ENCODE measurements around the gene COX5B. TPM values are rescaled to one million over a fixed set of nuclear protein-coding genes. Genes with fewer than 3 reads are reported as not detected.
A peak's percentile ranks its signal among the peaks of the same experiment; 100 is the strongest.

COX5B gene
- total and polyA plus RNA-seq, 9 of the 15 experiments (the other 6 are each of a cell fraction or from before 2014, with no cell fraction given): 154 to 1,424 (median 487) TPM

- TF ChIP-seq HDAC3 (IDR thresholded peaks at IDR 0.05; ENCODE audit: borderline replicate concordance, partially characterized antibody) (no peak), ZNF75A (CRISPR knock-in tag; IDR thresholded peaks at IDR 0.05) (no peak), NRF1 (conservative IDR thresholded peaks at IDR 0.05 in 1 of 2, IDR thresholded peaks at IDR 0.05 in 1 of 2) (peak in 1 of 2 experiments; percentile 26; a peak in 1 of 4 replicates), ZNF561 (CRISPR knock-in tag; conservative IDR thresholded peaks at IDR 0.05) (no peak), C11orf30 (IDR thresholded peaks at IDR 0.05; ENCODE audit: low read depth) (no peak), ZFP30 (CRISPR knock-in tag; IDR thresholded peaks at IDR 0.05; ENCODE audit: borderline replicate concordance) (no peak), ZNF778 (CRISPR knock-in tag; IDR thresholded peaks at IDR 0.05) (no peak), MIER1 (IDR thresholded peaks at IDR 0.05; ENCODE audit: low read depth) (no peak), USF1 (CRISPR knock-in tag; IDR thresholded peaks at IDR 0.05) (peak; percentile 31; the same call in 1 of the 2 replicates), HNRNPL (IDR thresholded peaks at IDR 0.05; ENCODE audit: low read depth, low read length) (no peak), TCF7 (IDR thresholded peaks at IDR 0.05; ENCODE audit: borderline replicate concordance) (no peak), ZNF324 (CRISPR knock-in tag; IDR thresholded peaks at IDR 0.05) (no peak), ZFX (CRISPR knock-in tag; IDR thresholded peaks at IDR 0.05) (no peak), ZNF639 (CRISPR knock-in tag; conservative IDR thresholded peaks at IDR 0.05 in 1 of 2, IDR thresholded peaks at IDR 0.05 in 1 of 2) (no peak), SIN3B (IDR thresholded peaks at IDR 0.05; ENCODE audit: low read depth) (no peak), HEY1 (CRISPR knock-in tag; IDR thresholded peaks at IDR 0.05; ENCODE audit: borderline replicate concordance) (no peak), ATF6 (CRISPR knock-in tag; IDR thresholded peaks at IDR 0.05) (0 out of 2 replicates have a peak, but pooled peaks have one; percentile 48), NR4A1 (CRISPR knock-in tag; IDR thresholded peaks at IDR 0.05) (no peak), NR4A1 (tag; IDR thresholded peaks at IDR 0.05) (no peak), ZKSCAN1 (IDR thresholded peaks at IDR 0.05; ENCODE audit: low read depth, low read length) (no peak), EP400 (IDR thresholded peaks at IDR 0.05) (0 out of 2 replicates have a peak, but pooled peaks have one; percentile 34), SOX6 (IDR thresholded peaks at IDR 0.05) (peak; percentile 19; the same call in 1 of the 2 replicates)
- TF ChIP-seq, protein P1, sequence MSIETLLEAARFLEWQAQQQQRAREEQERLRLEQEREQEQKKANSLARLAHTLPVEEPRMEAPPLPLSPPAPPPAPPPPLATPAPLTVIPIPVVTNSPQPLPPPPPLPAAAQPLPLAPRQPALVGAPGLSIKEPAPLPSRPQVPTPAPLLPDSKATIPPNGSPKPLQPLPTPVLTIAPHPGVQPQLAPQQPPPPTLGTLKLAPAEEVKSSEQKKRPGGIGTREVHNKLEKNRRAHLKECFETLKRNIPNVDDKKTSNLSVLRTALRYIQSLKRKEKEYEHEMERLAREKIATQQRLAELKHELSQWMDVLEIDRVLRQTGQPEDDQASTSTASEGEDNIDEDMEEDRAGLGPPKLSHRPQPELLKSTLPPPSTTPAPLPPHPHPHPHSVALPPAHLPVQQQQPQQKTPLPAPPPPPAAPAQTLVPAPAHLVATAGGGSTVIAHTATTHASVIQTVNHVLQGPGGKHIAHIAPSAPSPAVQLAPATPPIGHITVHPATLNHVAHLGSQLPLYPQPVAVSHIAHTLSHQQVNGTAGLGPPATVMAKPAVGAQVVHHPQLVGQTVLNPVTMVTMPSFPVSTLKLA (conservative IDR thresholded peaks at IDR 0.05): peak; percentile 40 to 55; a peak in 3 of 4 replicates
Observed at GRCh38 chr2:97662895-97663625, 17.2 kb downstream of the COX5B start (continued).

Data from K562 (cell line).